Measurements from ENCODE around the gene CTNND2. TPM values are rescaled to one million over a fixed set of nuclear protein-coding genes. Genes with fewer than 3 reads are reported as not detected.
A peak's percentile ranks its signal among the peaks of the same experiment; 100 is the strongest.

CTNND2 gene
- polyA plus RNA-seq, 1 donor from 2014 or later, result not detected

DNA sequence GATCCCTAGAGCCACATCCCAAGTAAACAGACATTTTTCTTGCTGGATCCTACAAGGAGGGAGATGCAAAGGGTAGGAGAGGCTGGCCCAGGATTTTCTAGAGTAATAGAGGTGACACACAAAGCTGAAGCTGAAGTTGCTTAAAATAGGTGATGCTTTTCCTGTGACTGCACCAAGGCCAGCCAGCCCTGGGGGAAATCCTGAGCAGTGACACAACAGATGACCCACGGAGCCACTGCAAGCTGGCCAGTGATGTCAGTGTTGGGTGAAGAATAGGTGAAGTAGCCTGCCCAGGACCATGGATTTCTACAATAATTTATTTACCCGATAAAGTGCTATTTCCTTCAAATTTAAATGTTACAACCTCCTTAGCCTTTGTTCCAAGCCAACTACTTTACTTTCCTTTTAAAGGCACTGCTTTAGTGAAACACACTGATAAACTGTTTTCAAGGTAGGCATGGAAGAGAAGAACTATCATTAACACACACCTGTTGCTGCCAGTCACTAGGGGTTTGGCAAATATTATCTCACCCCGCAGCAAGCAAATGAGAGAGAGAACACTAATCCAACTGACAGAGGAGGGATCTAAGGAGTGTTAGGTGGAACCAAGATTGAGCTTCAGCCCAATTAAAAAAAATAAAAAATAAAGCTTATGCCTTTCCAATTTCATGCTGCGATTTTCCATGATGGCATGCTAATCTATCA is 123.5 kb downstream of the CTNND2 start:
- Mint-ChIP-seq H3K27me3 (no peaks in the 10 kb centered on the region), H3K4me3 (no peak overlapping the region), H3K36me3 (no peaks in the 10 kb centered on the region), H3K9me3 (peaks cover 4 to 14% (median 6%) of the 10 kb centered on the region in 3 donors), H3K27ac (no peak overlapping the region), H3K4me1 (no peaks in the 10 kb centered on the region)

DNA sequence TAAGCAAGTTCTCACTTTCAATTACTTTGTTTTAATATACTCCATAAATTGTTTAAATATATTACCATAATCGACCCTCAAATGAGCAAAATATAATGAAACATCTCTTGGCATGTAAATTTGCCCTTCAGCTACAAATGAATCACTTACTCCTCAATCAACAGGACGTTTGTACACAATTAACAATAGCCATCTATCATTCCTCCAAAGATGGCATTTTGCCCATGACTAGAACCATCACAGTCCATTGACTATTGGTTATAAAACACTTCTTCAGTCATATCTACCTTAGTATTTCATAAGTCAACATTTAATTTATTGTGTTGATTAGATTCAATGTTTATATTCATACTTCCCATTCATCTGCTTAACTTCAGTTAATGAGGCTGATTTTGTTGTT is 127.2 kb downstream of the CTNND2 start:
- Mint-ChIP-seq H3K4me1 (no peaks in the 10 kb centered on the region), H3K27me3 (no peaks in the 10 kb centered on the region), H3K27ac (no peak overlapping the region), H3K4me3 (no peak overlapping the region), H3K36me3 (no peaks in the 10 kb centered on the region), H3K9me3 (peaks cover 2 to 15% (median 6%) of the 10 kb centered on the region in 3 donors)

DNA sequence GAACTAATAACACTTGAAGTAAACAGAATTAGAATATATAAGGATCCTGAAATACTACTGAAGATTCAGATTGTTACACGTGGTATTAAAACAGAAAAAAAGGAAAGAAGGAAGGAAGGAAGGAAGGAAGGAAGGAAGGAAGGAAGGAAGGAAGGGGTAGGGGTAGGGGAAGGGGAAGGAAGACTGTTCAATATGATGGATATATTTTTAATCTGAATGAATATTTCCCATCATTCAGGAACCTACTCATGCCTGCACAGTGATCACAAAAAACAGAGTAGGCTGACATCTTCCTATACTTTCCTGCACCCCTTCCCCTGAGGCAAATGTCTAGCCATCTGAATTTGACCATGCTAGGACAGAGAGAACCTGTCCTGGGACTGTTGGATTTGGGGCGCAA is 133.9 kb downstream of the CTNND2 start:
- Mint-ChIP-seq H3K27me3 (no peaks in the 10 kb centered on the region), H3K27ac (no peak overlapping the region), H3K9me3 (peaks cover 3 to 8% (median 5%) of the 10 kb centered on the region in 3 donors), H3K4me1 (no peaks in the 10 kb centered on the region), H3K4me3 (peak overlapping the region in 1 of 4 donors; percentile 1), H3K36me3 (no peaks in the 10 kb centered on the region)

DNA sequence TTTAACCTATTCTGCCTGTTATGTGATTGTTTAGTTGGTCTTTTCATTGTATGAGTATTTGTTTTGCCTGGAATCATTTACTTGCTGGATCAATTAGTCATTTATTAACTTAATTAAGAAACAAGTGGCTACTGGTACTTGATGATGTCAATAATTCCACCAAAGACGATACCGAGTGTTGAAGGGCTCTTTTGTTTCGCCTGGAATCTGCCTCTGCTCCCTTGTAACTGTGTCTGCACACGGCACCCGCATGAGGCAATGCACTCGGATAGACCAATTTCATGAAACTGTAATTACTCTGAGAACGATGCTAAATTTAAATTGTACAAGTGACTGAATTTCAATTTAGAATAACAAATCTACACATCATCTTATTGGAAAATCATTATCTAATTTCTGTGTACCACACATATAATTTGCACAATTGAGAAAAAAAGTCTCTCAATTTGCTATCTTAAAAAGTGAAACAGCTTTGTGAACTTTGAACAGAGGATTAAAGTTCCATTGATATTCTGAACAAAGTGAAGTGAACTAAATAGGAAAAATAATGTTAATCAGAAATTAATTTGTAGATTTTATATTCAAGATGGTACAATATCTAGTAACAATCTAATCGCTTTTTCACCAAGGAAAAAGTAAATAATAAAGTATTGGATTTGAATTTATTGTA is 143.2 kb downstream of the CTNND2 start:
- Mint-ChIP-seq H3K4me1 (no peaks in the 10 kb centered on the region), H3K36me3 (no peaks in the 10 kb centered on the region), H3K27me3 (no peaks in the 10 kb centered on the region), H3K4me3 (no peak overlapping the region), H3K27ac (no peak overlapping the region), H3K9me3 (peaks cover 6 to 17% (median 6%) of the 10 kb centered on the region in 3 donors)

DNA sequence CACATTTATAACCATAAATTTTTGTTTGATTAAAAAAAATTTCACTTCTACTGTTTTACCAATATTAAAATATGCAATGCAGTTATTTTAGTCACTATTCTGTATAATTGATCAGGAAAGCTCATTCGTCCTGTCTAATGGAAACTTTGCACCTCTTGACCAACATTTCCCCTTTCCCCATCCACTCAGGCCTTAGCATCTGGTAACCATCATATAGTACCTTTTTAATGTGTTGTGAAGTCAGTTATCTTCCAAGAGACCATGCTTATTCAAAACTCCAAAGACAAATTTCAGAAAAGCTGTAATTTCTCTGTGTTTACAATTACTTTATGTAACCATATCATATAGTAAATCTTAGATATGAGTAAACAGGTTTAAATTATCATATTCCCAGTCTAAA is 145.9 kb downstream of the CTNND2 start:
- Mint-ChIP-seq H3K9me3 (peaks cover 0 to 10% (median 1%) of the 10 kb centered on the region in 3 donors), H3K27me3 (no peaks in the 10 kb centered on the region), H3K27ac (no peak overlapping the region), H3K4me1 (no peaks in the 10 kb centered on the region), H3K4me3 (no peak overlapping the region), H3K36me3 (no peaks in the 10 kb centered on the region)

DNA sequence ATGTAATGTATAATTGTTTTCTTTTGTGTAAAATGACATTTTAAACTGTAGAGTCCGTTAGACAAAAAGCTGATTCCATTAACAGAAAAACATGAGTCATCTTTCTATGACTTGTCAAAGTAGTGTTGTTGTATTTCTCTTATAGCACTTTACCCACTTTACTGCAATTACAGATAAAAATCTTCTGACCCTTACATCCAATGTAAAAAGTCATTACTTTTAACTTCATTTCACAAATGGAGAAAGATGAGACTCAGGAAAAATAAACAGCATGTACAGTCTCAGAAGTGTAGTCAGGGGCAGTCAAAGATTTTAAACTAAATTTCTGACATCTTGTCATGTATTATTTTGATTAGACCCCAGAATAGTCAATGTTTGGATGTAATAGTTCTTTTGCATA is 146.6 kb downstream of the CTNND2 start:
- H3K4me1 Mint-ChIP-seq, result no peaks in the 10 kb centered on the region
- no peaks in the 10 kb centered on the region for H3K36me3 Mint-ChIP-seq
- H3K4me3 Mint-ChIP-seq, result no peak overlapping the region
- peaks cover under 1 to 5% (median 2%) of the 10 kb centered on the region in 3 donors for H3K9me3 Mint-ChIP-seq
- no peaks in the 10 kb centered on the region for H3K27me3 Mint-ChIP-seq
- H3K27ac Mint-ChIP-seq, result no peak overlapping the region

DNA sequence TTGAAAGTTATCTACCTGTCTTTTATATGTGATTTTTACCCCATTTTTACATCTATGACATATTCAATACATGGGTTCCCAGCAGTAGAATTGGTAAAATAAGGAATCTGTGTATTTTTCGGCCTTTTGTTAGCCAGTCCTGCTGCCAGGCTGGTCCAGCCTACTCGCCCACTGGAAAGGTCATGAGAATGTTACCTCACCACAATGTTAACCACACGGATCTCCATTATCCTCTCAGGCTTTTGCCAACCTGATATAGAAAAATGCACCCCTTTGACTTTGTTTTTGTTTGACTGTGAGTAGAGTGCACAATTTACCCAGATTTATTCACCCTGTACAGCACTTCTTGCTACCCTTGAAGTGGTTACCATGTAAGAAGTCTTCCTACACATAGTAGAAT is 167.2 kb downstream of the CTNND2 start:
- H3K27me3 Mint-ChIP-seq, result no peaks in the 10 kb centered on the region
- H3K4me1 Mint-ChIP-seq, result no peaks in the 10 kb centered on the region
- no peak overlapping the region for H3K4me3 Mint-ChIP-seq
- H3K36me3 Mint-ChIP-seq, result no peaks in the 10 kb centered on the region
- peaks cover 0 to 2% (median 0%) of the 10 kb centered on the region in 3 donors for H3K9me3 Mint-ChIP-seq
- H3K27ac Mint-ChIP-seq, result no peak overlapping the region

DNA sequence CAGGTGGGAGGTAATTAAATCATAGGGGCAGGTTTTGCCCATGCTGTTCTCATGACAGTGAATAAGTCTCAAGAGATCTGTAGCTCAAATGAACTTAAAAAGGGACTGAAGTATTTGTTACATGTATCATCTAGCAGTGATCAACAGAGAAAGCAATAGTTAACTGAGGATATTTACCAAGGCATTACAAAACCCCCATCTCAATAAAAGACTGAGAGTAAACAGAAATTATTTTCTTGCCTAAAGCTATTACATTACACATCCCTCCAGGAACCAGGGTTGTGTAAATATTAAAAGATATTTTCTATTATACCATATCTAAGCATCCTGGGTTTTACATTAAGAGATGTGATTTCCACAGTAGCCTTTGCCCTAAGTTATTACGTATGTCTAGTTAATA is 169.9 kb downstream of the CTNND2 start:
- Mint-ChIP-seq H3K4me3 (no peak overlapping the region), H3K36me3 (no peaks in the 10 kb centered on the region), H3K9me3 (peaks cover 0 to 1% (median 0%) of the 10 kb centered on the region in 3 donors), H3K27me3 (no peaks in the 10 kb centered on the region), H3K4me1 (no peaks in the 10 kb centered on the region), H3K27ac (no peak overlapping the region)

DNA sequence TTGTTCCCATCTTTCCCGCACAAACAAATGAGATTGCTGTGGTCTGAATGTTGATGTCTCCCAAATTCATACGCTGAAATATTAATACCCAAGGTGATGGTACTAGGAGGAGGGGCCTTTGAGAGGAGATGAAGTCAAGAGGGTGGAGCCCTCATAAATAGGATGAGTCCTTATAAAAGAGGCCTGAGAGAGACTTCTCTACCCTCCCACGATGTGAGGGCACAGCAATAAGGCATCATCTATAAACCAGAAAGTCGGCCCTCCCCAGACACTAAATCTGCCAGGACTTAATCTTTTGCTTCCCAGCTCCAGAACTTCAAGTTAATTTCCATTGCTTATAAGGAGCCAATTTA is 170.4 kb downstream of the CTNND2 start:
- Mint-ChIP-seq H3K9me3 (peaks cover 0 to 1% (median 0%) of the 10 kb centered on the region in 3 donors), H3K27ac (no peak overlapping the region), H3K4me3 (no peak overlapping the region), H3K27me3 (no peaks in the 10 kb centered on the region), H3K4me1 (no peaks in the 10 kb centered on the region), H3K36me3 (no peaks in the 10 kb centered on the region)

DNA sequence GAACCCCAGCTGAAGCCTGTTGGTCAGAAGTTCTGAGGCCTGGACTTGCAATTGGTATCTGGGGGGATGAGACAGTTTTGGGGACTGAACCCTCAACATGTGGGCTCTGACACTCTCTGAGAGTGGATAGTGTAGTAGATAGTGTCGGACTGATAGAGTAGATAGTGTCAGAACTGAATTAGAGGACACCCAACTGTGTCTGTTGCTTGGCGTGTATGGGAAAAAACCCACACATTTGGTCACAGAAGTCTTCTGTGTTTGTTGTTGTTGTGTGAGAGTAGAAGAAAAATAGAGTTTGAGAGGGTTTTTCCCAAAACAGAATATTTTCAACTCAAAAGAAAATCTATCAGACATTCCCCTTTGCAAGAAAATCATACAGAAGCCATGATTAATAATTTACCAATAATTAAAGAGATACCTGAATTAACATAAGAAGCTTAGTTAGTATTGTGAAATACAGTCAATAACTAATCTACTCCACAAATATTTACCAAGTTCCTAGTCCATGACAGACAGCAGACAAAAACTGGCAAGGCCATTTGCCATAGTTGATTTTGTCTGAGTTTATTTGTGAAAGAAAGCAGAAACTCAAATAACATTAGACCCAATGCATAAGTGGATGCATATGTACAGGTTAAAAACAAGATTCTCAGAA is 170.9 kb downstream of the CTNND2 start:
- Mint-ChIP-seq H3K27ac (no peak overlapping the region), H3K4me1 (no peaks in the 10 kb centered on the region), H3K9me3 (peaks cover 0 to 1% (median 0%) of the 10 kb centered on the region in 3 donors), H3K4me3 (no peak overlapping the region), H3K36me3 (no peaks in the 10 kb centered on the region), H3K27me3 (no peaks in the 10 kb centered on the region)

DNA sequence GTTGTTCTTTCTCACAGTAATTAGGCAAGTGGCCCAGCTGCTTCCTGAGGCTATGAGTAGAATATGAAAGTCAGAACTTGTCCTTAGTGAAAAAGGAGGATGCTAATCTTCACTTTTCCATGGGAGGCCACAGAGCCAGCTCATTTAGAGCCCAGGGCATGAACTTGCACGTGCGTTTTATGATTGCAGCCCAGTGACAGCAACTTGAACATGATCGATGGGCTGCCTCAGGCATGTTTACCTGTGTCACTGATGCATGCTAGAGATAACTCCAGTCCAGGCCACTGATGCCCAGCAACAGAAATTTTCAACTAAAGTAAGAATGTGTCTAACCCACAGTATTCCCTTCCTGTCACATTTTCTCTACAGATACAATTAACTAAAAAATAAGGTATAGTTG is 179.3 kb downstream of the CTNND2 start:
- Mint-ChIP-seq H3K9me3 (peaks cover 2 to 4% (median 4%) of the 10 kb centered on the region in 3 donors), H3K36me3 (no peaks in the 10 kb centered on the region), H3K27ac (no peak overlapping the region), H3K4me3 (no peak overlapping the region), H3K4me1 (no peaks in the 10 kb centered on the region), H3K27me3 (no peaks in the 10 kb centered on the region)

DNA sequence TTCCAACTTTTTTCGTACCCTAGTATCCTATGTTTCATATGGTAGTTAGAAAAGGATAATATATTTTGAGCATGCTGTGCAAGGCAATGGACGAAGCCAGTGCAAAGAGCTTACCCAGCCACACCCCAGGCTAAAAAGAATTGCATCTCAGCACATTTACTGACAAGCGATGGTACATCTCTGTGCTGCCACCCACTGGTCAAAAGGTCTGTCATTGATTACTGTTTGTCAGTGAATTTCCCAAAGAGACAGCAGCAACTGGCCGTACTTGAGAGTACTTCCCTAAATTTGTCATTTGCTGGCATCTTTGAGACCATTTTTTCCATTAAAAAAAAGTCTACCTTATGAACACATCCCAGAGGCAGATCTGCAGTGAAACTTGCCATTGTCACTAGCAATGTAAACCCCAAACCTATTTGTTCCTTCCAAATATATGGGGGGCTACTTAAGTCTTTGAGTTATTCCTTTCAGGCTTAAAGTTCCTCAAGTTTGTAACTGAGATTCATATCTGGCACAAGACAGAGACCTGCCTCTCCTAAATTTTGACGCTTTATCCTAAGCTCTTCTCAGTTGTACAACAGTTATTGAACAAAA is 184.3 kb downstream of the CTNND2 start:
- H3K9me3 Mint-ChIP-seq, result peaks cover 2 to 13% (median 5%) of the 10 kb centered on the region in 3 donors
- no peaks in the 10 kb centered on the region for H3K4me1 Mint-ChIP-seq
- H3K27ac Mint-ChIP-seq, result no peak overlapping the region
- peaks cover 1% of the 10 kb centered on the region for H3K36me3 Mint-ChIP-seq
- no peak overlapping the region for H3K4me3 Mint-ChIP-seq
- no peaks in the 10 kb centered on the region for H3K27me3 Mint-ChIP-seq

DNA sequence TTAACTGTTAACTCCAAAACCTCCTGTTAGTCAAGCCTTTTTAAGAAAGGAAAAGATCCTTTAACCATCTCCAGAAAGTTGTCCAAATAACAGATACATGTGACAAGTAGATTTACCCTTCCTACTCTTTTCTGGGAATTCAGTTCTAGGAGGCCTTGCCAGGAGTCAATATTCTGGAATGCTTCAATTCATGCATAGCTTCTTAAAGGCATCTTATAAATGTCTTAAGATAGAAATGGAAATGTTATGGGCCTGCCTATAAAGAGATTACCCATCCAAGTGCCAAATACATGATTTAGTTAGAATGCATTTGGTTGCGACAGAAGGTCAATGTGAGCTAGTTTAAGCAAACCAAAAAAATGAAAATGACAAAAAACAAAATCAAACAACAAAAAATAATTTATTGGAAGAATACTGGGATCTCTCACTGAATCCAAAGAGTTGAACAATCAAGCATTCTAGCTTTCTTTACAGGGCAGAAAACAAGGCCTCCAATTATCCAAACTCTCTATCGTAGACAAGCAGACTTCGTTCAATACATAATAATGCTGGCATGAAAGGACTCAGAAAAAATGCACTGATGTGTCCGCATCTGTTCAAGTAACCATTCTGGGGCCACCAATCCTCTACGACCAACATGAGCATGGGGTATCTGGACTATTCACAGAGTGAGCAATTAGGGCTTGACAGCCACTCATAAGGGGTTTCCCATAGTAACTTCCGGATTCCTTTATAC is 188.6 kb downstream of the CTNND2 start:
- Mint-ChIP-seq H3K27ac (no peak overlapping the region), H3K27me3 (no peaks in the 10 kb centered on the region), H3K4me3 (no peak overlapping the region), H3K4me1 (no peaks in the 10 kb centered on the region), H3K9me3 (peaks cover 0 to 9% (median 1%) of the 10 kb centered on the region in 3 donors), H3K36me3 (peaks cover 1% of the 10 kb centered on the region)

DNA sequence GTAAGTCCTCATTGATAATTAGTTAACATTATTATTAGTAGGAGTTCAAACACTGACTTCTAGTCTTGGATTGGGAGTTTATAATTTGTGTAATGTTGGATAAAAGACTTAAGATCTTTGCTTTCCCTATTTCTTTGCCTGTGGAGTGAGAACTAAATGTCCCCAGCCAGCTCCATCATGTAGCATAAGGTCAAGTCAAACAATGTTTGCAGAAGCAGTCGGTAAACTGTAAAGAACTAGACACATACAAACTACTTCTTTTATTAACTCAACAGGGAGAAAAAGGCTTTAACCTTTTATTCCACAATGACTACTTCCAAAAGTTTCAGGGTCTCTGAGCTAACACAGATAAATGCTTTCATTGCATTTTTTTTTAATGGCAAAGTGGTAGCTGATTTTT is 192.3 kb downstream of the CTNND2 start:
- Mint-ChIP-seq H3K4me1 (no peaks in the 10 kb centered on the region), H3K27me3 (no peaks in the 10 kb centered on the region)

DNA sequence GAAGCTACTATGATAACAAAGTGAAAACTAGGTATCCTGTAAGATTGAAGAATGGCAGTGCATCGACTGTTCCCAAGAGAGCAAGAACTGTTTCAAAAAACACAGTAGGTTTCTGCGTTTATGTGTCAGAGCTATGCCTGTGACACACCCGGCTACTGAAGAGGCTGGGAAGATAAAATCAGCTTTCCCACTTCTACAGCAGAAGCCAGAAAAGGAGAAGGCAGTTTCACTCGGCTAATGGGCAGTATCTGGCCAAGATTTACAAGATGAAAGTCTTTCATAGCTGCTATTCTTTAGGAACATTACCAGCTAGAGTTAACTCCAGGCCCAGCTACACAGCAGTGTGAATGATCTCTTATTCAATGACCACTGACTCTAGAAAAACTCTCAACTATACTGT is 195.2 kb downstream of the CTNND2 start:
- Mint-ChIP-seq H3K36me3 (no peaks in the 10 kb centered on the region), H3K27me3 (no peaks in the 10 kb centered on the region), H3K4me3 (no peak overlapping the region), H3K4me1 (no peaks in the 10 kb centered on the region), H3K9me3 (no peaks in the 10 kb centered on the region), H3K27ac (no peak overlapping the region)

More for the DNA sequence above, 192.3 kb downstream of the CTNND2 start:
- peaks cover 0 to 3% (median 0%) of the 10 kb centered on the region in 3 donors for H3K9me3 Mint-ChIP-seq
- no peak overlapping the region for H3K4me3 Mint-ChIP-seq
- peaks cover 1% of the 10 kb centered on the region for H3K36me3 Mint-ChIP-seq
- no peak overlapping the region for H3K27ac Mint-ChIP-seq
